ENCODE data around the gene PGLYRP3.

Gene PGLYRP3

GRCh38 chr1:153308540-153308939 lies 4.2 kb downstream of the PGLYRP3 start:
- no peak for DNase-seq

DNA sequence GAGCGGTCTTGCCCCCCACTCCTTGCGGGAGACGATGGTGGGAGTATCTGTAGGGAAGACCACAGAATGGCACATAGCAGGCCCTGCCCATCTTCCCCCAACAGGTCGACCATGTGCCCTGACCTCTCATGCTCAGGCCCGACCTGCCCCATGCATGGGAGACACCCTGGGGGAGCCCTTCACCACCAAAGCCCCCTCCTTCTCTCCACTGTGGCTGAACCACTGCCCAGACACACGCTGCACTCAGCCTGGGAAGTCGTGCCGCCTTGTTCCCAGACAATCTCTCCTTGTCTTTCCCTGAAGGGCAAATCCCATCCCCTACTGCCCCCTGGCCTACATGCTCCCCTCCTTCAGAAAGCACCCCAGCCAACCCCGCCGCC lies 5.5 kb downstream of the PGLYRP3 start:
- DNase-seq = no peak

DNA sequence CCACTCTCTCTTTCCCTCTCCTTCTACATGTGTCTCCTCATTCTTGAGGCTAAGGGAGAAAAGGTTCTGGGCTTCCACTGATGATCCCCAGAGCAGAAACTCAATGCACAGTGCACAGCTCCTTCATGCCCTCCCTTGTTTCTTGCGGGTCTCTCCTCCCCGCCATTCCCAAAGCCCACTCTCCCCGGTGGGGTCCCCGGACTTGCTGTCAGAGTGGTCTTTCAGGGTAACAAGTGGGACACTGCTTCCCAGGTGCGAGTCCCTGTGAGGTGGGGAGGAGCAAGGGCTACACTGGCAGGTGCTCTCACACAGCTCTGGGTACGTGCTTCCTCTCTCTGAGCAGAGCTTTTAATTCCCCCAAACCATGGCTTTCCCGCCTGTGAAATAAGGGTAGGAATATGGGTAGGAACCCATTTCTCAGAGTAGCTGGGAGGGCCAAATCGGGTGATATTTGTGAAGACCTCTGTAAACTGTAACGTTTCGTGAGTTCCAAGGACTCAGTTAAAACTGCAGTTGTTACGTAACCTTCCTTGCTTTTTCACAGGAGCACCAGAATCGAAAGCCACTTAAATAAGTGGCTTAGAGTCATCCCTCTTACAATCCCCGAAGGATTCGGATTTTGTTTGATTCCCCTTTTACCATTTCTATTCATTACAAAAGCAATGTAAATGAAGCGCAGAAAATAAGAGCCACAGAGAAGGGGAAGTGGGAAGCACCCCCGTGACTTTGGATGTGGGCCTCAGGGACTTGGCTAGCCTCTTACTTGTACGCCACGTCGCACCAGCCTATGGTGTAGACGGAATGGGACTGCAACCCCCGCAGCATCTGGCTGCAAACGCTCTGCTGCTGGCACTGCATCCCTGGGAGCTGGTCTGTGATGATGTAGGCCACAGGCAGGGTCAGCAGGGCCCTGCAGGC lies 6.2 kb downstream of the PGLYRP3 start:
- no peak for DNase-seq

- no peak for DNase-seq
Measured at GRCh38 chr1:153305682-153306081, 7.1 kb downstream of the PGLYRP3 start.

DNA sequence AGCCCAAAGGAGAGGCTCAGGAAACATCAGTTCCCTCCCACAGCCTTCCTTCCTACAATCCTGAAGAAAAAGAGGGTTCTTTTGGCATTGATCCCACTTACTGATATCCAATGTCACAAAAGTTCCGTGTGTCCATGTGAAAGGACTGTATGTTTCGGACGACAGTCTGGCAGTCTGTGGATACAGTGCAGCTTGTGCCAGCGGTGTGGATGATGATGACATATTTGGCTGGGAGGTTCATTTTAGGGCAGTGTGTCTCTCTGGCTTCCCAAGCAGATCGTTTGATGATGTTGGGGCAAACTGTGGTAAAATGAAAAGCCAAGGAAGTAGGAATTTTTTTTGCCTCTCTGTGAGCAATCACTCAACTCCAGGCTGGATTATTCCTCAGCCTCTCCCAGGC lies 10.4 kb downstream of the PGLYRP3 start:
- DNase-seq = no peak

DNA sequence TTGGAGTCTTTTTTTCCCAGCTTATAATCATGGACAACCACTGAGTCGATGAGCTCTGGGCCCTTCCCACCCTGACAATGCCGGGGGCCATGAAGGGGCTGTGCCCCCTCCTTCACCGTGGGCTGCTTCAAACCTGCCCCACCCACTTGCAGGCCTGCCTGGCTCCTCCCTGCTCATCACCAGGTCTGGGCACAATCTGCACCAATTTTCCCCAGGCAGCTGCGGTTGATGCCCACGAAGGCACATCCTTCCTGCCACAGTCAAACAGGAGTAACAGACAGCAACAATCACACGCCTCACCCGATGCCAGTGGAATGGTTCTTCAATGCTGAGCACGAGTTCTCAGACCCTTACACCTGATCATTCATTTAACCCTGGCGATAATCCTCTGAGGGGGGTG lies 18.9 kb downstream of the PGLYRP3 start:
- no peak for DNase-seq

DNA sequence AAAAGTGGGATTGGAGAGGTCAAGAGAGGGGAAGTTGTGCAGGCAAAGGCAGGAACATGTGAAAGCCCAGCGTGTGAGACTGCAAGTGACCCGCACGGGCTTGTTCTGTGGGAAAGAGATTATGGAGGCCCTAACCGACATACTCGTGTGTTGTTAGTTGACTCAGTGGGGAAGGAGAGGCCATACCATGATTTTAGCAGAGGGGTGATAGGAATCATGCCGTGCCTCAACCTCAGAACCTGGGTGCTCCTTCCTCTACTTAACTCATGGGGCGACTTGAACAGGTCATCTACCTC lies 19.3 kb downstream of the PGLYRP3 start:
- no peak for DNase-seq

GRCh38 chr1:153292740-153293479 lies 19.8 kb downstream of the PGLYRP3 start:
- no peak for DNase-seq

GRCh38 chr1:153292185-153292584 lies 20.6 kb downstream of the PGLYRP3 start:
- no peak for DNase-seq

GRCh38 chr1:153291514-153291913 lies 21.2 kb downstream of the PGLYRP3 start:
- no peak for DNase-seq

DNA sequence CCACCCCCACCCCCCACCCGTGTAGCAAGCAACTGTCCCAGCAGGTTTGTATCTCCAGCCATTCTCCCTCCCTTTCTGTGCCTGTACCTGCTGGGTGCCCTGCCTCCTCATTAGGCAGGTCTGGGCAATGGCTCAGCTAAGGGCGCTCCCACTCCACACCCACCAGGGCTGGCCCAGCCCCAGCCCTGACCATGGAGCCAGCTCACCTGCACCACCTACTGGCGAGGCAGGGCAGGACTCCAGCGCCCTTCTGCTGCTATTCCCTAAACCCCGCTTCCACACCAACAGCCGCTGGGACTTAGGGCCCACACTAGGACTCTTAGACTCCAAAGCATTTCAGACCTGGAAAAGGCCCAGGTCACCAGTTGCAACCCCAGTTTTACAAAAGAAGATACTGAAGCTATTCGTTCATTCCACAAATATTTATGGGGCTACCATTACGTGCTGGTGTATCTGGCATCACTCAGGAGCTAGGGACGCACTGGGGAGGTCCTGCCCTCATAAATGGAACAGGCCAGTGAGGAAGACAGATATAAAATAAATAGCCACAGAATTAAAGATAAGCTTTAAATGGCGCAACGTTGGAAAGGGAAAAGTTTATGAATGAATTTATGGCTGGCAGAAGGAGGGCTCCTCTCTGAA lies 24.0 kb downstream of the PGLYRP3 start:
- DNase-seq = no peak

DNA sequence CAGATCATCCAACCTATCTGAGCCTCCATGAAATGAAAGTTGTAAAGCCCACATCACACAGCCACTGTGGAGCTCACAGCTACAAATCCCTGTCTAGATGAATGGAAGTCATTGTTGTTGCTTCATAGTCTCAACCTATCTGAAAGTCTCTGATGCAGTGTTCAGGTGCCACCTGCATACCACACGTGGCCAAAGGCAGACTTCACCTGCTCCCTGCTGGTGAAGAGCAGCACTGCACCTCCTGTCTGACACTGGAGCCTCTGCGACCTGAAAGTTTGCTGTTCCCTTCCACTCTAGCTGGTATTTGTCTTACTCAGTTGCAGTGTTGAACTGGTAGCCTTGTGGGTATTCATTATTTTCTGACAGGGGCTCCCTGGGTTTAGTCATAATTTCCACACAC lies 34.9 kb downstream of the PGLYRP3 start:
- peak; percentile 38 for DNase-seq

DNA sequence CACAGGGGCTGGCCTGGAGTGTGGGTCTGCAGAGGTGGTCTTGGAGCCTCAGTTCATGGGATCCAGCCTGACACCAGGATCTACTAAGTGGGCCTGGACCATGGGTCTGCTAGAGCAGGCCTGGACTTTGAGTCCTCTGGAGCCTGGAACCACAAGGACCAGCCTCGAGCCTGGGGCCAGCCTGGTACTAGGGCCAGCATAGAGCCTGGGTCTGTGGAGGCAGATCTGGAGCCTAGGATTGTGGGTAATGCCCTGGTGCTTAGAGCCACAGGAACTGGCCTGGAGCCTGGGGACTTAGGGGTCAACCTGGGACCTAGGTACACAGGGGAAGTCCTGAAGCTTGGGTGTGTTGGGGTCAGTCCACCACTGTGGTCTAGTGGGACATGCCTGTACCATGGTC lies 40.6 kb downstream of the PGLYRP3 start:
- DNase-seq = no peak

GRCh38 chr1:153271711-153272110 lies 41.0 kb downstream of the PGLYRP3 start:
- no peak for DNase-seq

DNA sequence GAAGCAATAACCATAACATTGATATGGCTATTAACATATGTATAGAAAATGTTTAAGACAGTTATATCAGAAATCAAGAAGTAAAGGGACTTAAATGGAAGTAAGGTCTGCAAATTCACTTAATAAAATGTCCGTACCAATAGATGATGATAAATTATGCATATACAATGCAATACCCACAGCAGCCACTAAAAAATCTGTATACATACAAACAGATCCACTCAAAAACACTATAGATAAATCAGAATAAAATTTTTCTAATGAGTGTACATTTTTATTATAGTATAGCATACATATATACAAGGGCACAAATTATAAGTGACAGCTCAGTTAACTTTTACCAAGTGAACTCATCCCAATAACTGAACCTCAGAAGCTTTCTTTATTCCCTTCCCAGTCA lies 47.3 kb downstream of the PGLYRP3 start:
- DNase-seq = no peak

- DNase-seq = no peak
Measured at GRCh38 chr1:153262462-153263157, 50.1 kb downstream of the PGLYRP3 start.

DNA sequence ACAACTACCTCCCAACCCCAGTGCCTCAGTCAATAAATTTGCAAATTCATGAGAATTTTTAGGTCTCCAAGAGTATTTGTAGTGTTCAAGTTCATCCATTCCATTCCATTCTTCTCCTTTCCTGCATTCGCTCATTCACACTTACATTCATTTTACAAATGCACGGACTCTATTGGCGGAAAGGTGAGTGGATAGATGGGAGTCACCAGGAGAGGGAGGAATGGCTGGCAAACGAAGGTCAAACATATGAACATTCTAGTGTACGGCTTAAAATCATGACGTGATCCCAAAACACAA lies 50.7 kb downstream of the PGLYRP3 start:
- DNase-seq = no peak

DNA sequence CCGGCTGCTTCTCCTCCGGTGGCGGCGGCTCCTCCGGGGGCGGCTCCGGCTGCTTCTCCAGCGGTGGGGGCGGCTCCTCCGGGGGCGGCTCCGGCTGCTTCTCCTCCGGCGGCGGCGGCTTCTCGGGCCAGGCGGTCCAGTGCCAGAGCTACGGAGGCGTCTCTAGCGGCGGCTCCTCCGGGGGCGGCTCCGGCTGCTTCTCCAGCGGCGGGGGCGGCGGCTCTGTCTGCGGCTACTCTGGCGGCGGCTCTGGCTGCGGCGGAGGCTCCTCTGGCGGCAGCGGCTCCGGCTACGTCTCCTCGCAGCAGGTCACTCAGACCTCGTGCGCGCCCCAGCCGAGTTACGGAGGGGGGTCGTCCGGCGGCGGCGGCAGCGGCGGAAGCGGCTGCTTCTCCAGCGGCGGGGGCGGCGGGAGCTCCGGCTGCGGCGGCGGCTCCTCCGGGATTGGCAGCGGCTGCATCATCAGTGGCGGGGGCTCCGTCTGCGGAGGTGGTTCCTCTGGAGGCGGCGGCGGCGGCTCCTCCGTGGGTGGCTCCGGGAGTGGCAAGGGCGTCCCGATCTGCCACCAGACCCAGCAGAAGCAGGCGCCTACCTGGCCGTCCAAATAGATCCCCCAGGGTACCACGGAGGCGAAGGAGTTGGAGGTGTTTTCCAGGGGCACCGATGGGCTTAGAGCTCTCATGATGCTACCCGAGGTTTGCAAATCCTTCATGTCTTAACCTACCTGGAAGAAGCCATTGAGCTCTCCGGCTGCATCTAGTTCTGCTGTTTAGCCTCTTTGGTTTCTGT lies 51.3 kb downstream of the PGLYRP3 start:
- DNase-seq = no peak

- DNase-seq = no peak
Measured at GRCh38 chr1:153260585-153261280, 52.0 kb downstream of the PGLYRP3 start.

- no peak for DNase-seq
Measured at GRCh38 chr1:153259387-153259786, 53.4 kb downstream of the PGLYRP3 start, which contains the start of gene LORICRIN. Gene LORICRIN, plus strand, starts transcription at chr1:153259687. Its CDS starts 1,263 bp downstream, at chr1:153260950.

DNA sequence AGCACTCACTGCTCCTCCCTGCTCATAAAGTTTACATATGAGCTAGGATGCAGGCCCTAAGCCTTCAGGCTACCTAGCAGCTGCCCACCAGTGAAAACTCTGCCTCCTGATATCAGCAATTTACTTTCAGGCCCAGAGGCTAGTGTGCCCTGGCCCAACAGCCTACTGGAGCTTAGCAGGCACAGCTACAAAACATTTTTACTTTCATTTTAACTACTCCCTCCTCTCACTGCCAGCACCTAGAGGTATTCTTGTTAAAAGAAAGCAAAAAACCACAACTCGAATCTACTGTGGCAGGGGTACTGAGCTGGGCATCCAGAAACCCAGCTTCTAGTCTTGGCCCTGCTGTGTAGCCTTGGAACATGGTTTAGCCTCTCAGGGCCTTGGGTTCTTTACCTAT lies 59.1 kb downstream of the PGLYRP3 start:
- DNase-seq = no peak

DNA sequence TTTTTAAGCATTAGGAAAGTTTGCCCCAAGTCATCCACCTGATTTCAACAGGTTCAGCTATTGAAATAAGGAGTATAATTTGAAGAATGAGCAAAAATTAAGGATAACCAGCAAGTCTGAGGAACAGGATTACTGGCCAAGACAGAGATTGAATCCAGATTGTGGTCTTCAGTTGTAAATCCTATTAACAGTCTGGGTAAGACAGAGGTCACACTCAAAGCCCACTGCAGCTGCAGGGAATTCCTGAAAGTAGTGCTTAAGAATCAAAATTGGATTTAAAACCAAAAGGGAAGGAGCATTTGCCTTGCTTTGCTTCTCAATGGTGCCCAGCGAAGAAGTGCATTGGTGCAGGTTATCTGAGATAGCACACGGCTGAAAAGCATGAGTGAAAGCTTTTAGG lies 59.7 kb downstream of the PGLYRP3 start:
- no peak for DNase-seq

All from NCI-H1048 (cell line).